Measurements from ENCODE around the gene SLC9A7.

Gene SLC9A7

GRCh38 chrX:46796574-46797191, 37.8 kb upstream of the SLC9A7 start:
- H3K4me2 ChIP-seq (ENCODE audit: low read depth, low read length, poor library complexity, severe bottlenecking) = no peak overlapping the region
- no peak overlapping the region for H2AFZ ChIP-seq (ENCODE audit: low read length)

GRCh38 chrX:46793386-46794143, 34.6 kb upstream of the SLC9A7 start:
- TF ChIP-seq EZH2phosphoT487 (IDR thresholded peaks at IDR 0.05; ENCODE audit: borderline replicate concordance) = no peak
- no peak for TF ChIP-seq CTCF (conservative IDR thresholded peaks at IDR 0.05; ENCODE audit: low read length)
- Histone ChIP-seq H3K4me2 (ENCODE audit: low read depth, low read length, poor library complexity, severe bottlenecking) (no peak overlapping the region), H4K20me1 (ENCODE audit: insufficient read depth, low read length, poor library complexity, severe bottlenecking) (no peaks in the 10 kb centered on the region), H3K9me3 (ENCODE audit: insufficient read depth, low read depth, low read length) (no peaks in the 10 kb centered on the region), H3K9ac (ENCODE audit: low read depth, low read length, poor library complexity, severe bottlenecking) (no peak overlapping the region), H2AFZ (ENCODE audit: low read length) (0 out of 2 replicates have a peak overlapping the region, but pooled peaks have one; percentile 9), H3K4me1 (ENCODE audit: insufficient read depth, low read length, poor library complexity, severe bottlenecking) (peaks cover 12% of the 10 kb centered on the region), H3K36me3 (ENCODE audit: insufficient read depth, low read length) (no peaks in the 10 kb centered on the region), H3K9me2 (replicated peaks; ENCODE audit: low read depth, low read length) (no peaks in the 10 kb centered on the region), H3K4me3 (ENCODE audit: low read length, poor library complexity, severe bottlenecking) (no peak overlapping the region), H3F3A (ENCODE audit: low read depth) (no peaks in the 10 kb centered on the region), H3K79me2 (ENCODE audit: insufficient read depth, low read length) (no peaks in the 10 kb centered on the region), H3K27me3 (ENCODE audit: insufficient read depth, low read length, poor library complexity, severe bottlenecking) (no peaks in the 10 kb centered on the region)

More at GRCh38 chrX:46796574-46797191, 37.8 kb upstream of the SLC9A7 start:
- no peaks in the 10 kb centered on the region for H3K79me2 ChIP-seq (ENCODE audit: insufficient read depth, low read length)
- no peaks in the 10 kb centered on the region for H3K36me3 ChIP-seq (ENCODE audit: insufficient read depth, low read length)
- no peaks in the 10 kb centered on the region for H3K9me3 ChIP-seq (ENCODE audit: insufficient read depth, low read depth, low read length)
- H3K9me2 ChIP-seq (replicated peaks; ENCODE audit: low read depth, low read length) = no peaks in the 10 kb centered on the region
- TF ChIP-seq EZH2phosphoT487 (IDR thresholded peaks at IDR 0.05; ENCODE audit: borderline replicate concordance) (no peak), CTCF (conservative IDR thresholded peaks at IDR 0.05; ENCODE audit: low read length) (peak; percentile 71)
- H3K27me3 ChIP-seq (ENCODE audit: insufficient read depth, low read length, poor library complexity, severe bottlenecking) = no peaks in the 10 kb centered on the region
- no peaks in the 10 kb centered on the region for H4K20me1 ChIP-seq (ENCODE audit: insufficient read depth, low read length, poor library complexity, severe bottlenecking)
- no peak overlapping the region for H3K4me3 ChIP-seq (ENCODE audit: low read length, poor library complexity, severe bottlenecking)
- no peaks in the 10 kb centered on the region for H3F3A ChIP-seq (ENCODE audit: low read depth)
- peaks cover 11% of the 10 kb centered on the region for H3K4me1 ChIP-seq (ENCODE audit: insufficient read depth, low read length, poor library complexity, severe bottlenecking)
- no peak overlapping the region for H3K9ac ChIP-seq (ENCODE audit: low read depth, low read length, poor library complexity, severe bottlenecking)

- peak overlapping the region; percentile 37 for H3K9ac ChIP-seq (ENCODE audit: low read depth, low read length, poor library complexity, severe bottlenecking)
- peak overlapping the region; percentile 9; the same call in 1 of the 2 replicates for H2AFZ ChIP-seq (ENCODE audit: low read length)
- H3K4me2 ChIP-seq (ENCODE audit: low read depth, low read length, poor library complexity, severe bottlenecking) = peak overlapping the region; percentile 55
- no peaks in the 10 kb centered on the region for H3K79me2 ChIP-seq (ENCODE audit: insufficient read depth, low read length)
- no peaks in the 10 kb centered on the region for H3K27me3 ChIP-seq (ENCODE audit: insufficient read depth, low read length, poor library complexity, severe bottlenecking)
- H3F3A ChIP-seq (ENCODE audit: low read depth) = no peaks in the 10 kb centered on the region
- H3K9me2 ChIP-seq (replicated peaks; ENCODE audit: low read depth, low read length) = no peaks in the 10 kb centered on the region
- H3K9me3 ChIP-seq (ENCODE audit: insufficient read depth, low read depth, low read length) = no peaks in the 10 kb centered on the region
- TF ChIP-seq EZH2phosphoT487 (IDR thresholded peaks at IDR 0.05; ENCODE audit: borderline replicate concordance) (no peak), CTCF (conservative IDR thresholded peaks at IDR 0.05; ENCODE audit: low read length) (no peak)
- peak overlapping the region; percentile 60 for H3K4me3 ChIP-seq (ENCODE audit: low read length, poor library complexity, severe bottlenecking)
- peaks cover 12% of the 10 kb centered on the region for H3K4me1 ChIP-seq (ENCODE audit: insufficient read depth, low read length, poor library complexity, severe bottlenecking)
- H4K20me1 ChIP-seq (ENCODE audit: insufficient read depth, low read length, poor library complexity, severe bottlenecking) = no peaks in the 10 kb centered on the region
- no peaks in the 10 kb centered on the region for H3K36me3 ChIP-seq (ENCODE audit: insufficient read depth, low read length)
Observed at GRCh38 chrX:46792810-46793188, 33.9 kb upstream of the SLC9A7 start.

All from Loucy (cell line).